BE2C (cell line): Measurements from ENCODE around the gene MIER1.

Experiments used
- DNase-seq: peaks from one replicate; pipeline ENCODE4 v3.0.0-alpha.2; 2020
- H3K27me3 ChIP-seq: fragments of 250-450 bp; sonication (Bioruptor Pico); 2 replicates; pipeline ENCODE4 v1.5.1; 2020; ENCODE audit warnings: mild to moderate bottlenecking
- H3K36me3 ChIP-seq: fragments of 250-450 bp; sonication (Bioruptor Pico); 2 replicates; pipeline ENCODE4 v1.5.1; 2020; ENCODE audit warnings: mild to moderate bottlenecking
- H3K4me1 ChIP-seq: fragments of 250-450 bp; sonication (Bioruptor Pico); 2 replicates; pipeline ENCODE4 v1.5.1; 2020
- H3K4me3 ChIP-seq: 2 replicates; pipeline ENCODE4 v1.5.1; 2011; ENCODE audit warnings: low read depth, low read length
- H3K9me3 ChIP-seq: fragments of 250-450 bp; sonication (Bioruptor Pico); 2 replicates; pipeline ENCODE4 v1.5.1; 2020
- TF ChIP-seq, protein P1 (sequence below): IDR thresholded peaks from 2 replicates; pipeline ENCODE4 v1.5.1; 2012; ENCODE audit warnings: mild to moderate bottlenecking, low read depth, low read length

The MIER1 gene

DNA sequence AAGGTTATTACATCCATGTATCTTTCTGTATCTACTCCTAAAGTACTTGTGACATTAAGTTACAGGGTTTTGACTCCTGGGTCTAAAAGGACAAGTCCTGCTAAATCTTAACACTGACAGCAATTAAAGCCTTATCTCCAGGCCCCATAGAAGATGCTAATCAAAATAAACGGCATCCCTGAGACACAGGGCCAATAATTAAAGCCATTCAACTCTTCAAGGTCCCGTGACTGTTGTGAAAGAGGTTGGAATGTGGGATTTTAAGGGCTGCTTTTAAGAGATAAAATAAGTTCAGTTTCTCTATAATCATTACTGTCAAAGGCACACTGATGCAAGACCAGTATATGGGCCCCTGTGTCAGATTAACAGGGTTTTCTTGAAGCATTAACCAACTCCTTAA lies 8.5 kb upstream of the MIER1 start:
- DNase-seq, result no peak

DNA sequence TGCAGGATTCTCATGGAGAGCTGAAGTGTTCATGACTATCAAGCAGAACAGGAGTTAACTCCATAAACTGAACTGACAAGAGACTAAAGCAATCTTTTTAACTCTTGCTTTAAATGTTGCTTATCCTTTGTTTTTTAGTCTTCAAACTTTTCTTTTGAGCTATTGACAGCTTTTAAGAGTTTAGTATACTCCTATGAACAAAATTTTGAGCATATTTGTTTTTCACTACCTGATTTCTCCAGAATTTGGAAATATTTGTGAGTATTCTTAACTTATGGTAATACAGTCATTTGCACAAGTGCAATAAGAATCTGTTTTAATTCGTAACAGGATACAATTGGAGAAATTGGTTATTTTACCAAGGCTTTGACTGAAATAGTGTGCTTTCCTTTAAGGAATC lies 7.3 kb upstream of the MIER1 start:
- no peak for DNase-seq

More for the DNA sequence above, 8.5 kb upstream of the MIER1 start:
- TF ChIP-seq, protein P1, sequence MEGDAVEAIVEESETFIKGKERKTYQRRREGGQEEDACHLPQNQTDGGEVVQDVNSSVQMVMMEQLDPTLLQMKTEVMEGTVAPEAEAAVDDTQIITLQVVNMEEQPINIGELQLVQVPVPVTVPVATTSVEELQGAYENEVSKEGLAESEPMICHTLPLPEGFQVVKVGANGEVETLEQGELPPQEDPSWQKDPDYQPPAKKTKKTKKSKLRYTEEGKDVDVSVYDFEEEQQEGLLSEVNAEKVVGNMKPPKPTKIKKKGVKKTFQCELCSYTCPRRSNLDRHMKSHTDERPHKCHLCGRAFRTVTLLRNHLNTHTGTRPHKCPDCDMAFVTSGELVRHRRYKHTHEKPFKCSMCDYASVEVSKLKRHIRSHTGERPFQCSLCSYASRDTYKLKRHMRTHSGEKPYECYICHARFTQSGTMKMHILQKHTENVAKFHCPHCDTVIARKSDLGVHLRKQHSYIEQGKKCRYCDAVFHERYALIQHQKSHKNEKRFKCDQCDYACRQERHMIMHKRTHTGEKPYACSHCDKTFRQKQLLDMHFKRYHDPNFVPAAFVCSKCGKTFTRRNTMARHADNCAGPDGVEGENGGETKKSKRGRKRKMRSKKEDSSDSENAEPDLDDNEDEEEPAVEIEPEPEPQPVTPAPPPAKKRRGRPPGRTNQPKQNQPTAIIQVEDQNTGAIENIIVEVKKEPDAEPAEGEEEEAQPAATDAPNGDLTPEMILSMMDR, result no peak
- Histone ChIP-seq H3K36me3 (no peaks in the 10 kb centered on the region), H3K27me3 (no peaks in the 10 kb centered on the region), H3K4me1 (0 out of 2 replicates have a peak, but pooled peaks cover 3% of the 10 kb centered on the region), H3K4me3 (no peak overlapping the region), H3K9me3 (no peaks in the 10 kb centered on the region)

DNA sequence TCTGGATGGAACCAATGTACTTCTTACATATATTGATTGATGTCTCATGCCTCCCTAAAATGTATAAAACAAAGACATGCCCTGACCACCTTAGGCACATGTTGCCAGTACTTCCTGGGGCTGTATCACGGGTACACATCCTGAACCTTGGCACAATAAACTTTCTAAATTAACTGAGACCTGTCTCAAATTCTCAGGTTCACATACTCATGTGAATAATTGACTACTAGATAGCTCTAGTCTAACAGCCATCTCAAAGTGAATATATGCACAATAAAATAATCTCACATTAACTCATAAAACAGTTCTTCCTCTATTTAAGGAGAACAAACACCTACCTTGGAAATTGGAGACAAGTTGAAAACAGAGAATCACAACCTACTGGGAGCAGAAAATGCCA lies 5.7 kb upstream of the MIER1 start:
- H3K27me3 ChIP-seq, result no peaks in the 10 kb centered on the region
- DNase-seq, result no peak
- TF ChIP-seq, protein P1, result no peak
- H3K4me3 ChIP-seq, result no peak overlapping the region
- H3K36me3 ChIP-seq, result no peaks in the 10 kb centered on the region
- H3K4me1 ChIP-seq, result 0 out of 2 replicates have a peak, but pooled peaks cover 3% of the 10 kb centered on the region
- H3K9me3 ChIP-seq, result no peaks in the 10 kb centered on the region

More for the DNA sequence above, 7.3 kb upstream of the MIER1 start:
- TF ChIP-seq, protein P1, result no peak
- Histone ChIP-seq H3K9me3 (no peaks in the 10 kb centered on the region), H3K4me1 (0 out of 2 replicates have a peak, but pooled peaks cover 3% of the 10 kb centered on the region), H3K36me3 (no peaks in the 10 kb centered on the region), H3K27me3 (no peaks in the 10 kb centered on the region), H3K4me3 (no peak overlapping the region)

DNA sequence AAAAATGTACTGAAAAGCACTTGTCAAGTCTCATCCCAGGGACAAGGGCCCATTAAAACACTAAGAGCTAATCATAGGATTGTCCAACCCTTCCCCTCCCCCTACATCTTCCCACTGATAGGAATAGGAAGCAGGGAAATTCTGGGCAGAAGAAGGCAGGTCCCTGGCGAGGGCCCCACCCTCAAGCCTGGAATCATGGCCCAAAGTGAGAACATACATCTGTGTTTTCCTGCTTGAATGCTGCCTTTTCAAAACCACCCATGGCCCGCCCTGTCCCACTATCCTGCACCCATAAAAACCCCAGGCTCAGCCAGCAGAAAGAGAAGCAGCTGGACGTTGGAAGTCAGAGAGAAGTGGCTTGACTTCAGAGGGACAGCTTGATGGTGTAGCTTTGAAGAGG lies 5.0 kb upstream of the MIER1 start:
- Histone ChIP-seq H3K4me3 (no peak overlapping the region), H3K9me3 (no peaks in the 10 kb centered on the region), H3K36me3 (no peaks in the 10 kb centered on the region), H3K4me1 (0 out of 2 replicates have a peak, but pooled peaks cover 3% of the 10 kb centered on the region), H3K27me3 (no peaks in the 10 kb centered on the region)
- DNase-seq, result no peak
- TF ChIP-seq, protein P1, result no peak

DNA sequence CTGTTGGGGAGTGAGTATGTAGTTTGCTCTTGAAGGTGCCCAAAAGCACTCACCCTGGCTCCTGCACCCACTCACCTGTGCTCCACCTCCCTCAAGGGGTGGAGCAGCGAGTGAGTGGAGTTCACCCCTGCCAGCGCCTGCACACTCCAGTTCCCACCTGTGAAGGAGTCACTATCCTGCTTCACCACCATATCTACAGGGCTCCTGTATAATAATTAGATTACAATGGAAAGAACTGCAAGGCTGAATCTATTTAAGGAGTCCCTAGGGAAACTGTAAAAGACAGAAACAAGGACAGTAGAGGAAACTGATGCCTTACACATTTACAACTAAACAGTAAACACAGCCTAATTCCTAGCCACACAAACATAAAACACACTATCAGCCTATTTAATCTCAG lies 4.2 kb upstream of the MIER1 start:
- Histone ChIP-seq H3K36me3 (no peaks in the 10 kb centered on the region), H3K27me3 (no peaks in the 10 kb centered on the region), H3K4me1 (0 out of 2 replicates have a peak, but pooled peaks cover 3% of the 10 kb centered on the region), H3K9me3 (no peaks in the 10 kb centered on the region), H3K4me3 (no peak overlapping the region)
- TF ChIP-seq, protein P1, result no peak
- DNase-seq, result peak; percentile 12

DNA sequence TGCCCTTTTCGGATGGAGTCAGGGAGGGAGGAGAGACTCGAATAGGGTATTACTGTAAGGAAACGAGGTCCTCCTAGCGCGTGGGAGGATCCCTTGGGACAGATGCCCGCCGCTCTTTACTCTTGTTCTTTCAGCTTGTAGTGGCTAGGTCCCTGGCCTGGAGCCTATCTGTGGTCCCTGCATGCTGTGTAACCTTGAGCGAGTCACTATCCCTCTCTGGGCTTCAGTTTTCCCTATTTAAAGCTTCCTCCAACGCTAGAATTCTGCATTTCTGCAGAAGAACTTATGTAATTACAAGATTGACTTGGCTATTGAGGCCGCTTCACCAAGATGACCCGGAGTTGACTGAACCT lies 744 bp downstream of the MIER1 start:
- Histone ChIP-seq H3K36me3 (no peaks in the 10 kb centered on the region), H3K4me3 (peak overlapping the region; percentile 87)

More for the DNA sequence above, 744 bp downstream of the MIER1 start:
- H3K9me3 ChIP-seq, result no peaks in the 10 kb centered on the region
- no peak for DNase-seq
- no peaks in the 10 kb centered on the region for H3K4me1 ChIP-seq
- TF ChIP-seq, protein P1, result no peak
- H3K27me3 ChIP-seq, result no peaks in the 10 kb centered on the region
